IPS-18c (cell line): ENCODE results near the gene VTI1A.

Experiments used
- H3K4me3 ChIP-seq: 2 replicates; pipeline ENCODE4 v1.7.0; 2013; ENCODE audit warnings: low read depth, mild to moderate bottlenecking, low read length, moderate library complexity; ENCODE audit not compliant: insufficient read depth
- H3K9me3 ChIP-seq: one replicate; pipeline ENCODE4 v1.6.1; 2013; ENCODE audit warnings: mild to moderate bottlenecking, low read length, moderate library complexity; ENCODE audit not compliant: control insufficient read depth, insufficient read depth

Gene VTI1A

DNA sequence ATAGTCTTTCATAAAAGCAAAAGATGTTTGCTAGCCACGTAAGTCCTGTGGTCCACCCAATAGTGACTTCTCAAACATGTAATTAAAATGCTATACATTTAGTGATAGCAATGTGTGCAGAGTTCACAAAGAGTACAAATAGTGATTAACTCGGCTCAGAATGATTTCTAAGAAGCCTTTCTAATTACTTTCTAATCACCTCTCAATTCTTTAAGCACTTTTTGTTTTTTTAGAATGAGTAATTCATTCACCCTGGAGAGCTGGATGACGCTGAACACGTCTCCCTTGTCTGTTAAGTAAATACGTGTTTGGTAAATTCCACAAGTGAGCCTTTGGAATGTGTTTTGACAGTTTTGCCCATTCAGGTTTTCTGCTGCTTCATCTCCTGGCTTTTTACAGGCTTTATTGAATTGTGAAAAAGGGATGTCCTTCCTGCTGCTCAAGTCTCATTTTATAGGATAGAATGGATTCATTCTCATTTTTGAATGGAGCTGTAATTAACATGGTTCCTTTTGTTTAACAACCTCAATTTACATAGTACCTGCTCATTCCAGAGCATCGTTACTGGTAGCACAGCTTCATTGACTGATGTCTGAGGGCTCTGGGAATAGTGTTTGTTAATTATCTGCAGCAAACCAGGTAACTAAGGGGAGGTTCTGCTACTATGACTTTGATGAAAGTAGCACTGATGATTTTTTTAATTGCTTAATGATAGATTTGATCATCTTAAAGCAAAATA is 212.1 kb downstream of the VTI1A start:
- Histone ChIP-seq H3K9me3 (no peaks in the 10 kb centered on the region), H3K4me3 (no peak overlapping the region)

DNA sequence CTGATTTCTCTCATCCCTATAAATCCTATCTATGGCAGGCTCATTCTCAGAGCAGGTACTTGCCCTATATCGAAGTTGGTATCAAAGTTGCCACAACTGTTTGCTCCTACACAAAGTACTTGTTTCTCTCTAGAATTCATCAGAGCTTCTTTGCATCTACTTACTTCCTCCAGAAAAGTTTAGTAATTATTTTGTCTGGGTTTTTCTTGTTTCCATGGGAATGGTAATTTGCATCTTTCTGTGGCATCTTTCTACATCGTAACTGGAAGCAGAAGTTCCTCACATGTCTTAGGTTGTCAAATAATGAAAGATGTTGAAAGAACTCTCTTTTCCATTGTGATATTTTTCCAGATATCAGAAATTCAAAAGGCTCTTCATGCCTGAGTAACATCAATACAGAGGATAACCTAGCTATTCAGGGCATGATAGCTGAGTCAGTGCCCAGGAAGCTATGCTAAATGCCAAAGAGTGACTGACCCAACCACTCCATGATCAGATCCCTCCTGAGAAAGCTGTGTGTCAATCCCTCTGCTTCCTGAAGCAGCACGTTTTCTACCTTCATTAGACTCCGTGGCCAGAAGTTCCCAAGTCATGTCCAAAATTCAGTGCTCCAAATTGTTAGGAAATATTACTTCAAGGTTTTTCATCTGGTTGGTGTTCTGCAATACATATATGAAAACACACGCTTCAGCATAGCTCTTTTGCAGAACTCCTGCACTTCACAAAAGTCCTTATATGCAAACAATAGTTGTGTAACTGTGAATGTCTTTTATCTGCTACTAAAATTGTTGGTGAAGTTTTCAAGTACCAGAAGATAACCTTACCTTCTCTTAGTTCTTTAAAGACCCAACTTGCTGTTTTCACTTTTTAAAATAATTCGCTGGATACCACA is 216.5 kb downstream of the VTI1A start:
- no peak overlapping the region for H3K4me3 ChIP-seq

DNA sequence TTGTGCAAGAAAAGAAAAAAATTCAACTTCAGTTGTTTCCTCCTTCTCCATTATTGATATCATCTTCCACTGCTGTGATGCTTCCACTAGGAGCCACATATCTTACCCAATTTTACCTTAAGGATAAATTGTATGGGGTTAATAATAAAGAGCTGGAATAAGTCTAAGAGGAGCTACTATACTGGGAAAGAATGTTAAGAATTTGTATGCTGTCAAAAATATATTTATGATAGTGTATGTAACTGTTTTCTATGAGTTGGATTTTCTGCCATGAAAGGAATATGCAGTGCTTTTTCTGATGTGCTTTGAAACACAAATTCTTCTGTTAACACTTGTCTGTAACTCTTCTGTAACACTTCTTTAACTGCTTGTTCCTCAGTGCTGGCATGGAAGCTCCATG is 219.1 kb downstream of the VTI1A start:
- H3K4me3 ChIP-seq, result no peak overlapping the region
- H3K9me3 ChIP-seq, result no peaks in the 10 kb centered on the region

More for the DNA sequence above, 216.5 kb downstream of the VTI1A start:
- H3K9me3 ChIP-seq, result no peaks in the 10 kb centered on the region

DNA sequence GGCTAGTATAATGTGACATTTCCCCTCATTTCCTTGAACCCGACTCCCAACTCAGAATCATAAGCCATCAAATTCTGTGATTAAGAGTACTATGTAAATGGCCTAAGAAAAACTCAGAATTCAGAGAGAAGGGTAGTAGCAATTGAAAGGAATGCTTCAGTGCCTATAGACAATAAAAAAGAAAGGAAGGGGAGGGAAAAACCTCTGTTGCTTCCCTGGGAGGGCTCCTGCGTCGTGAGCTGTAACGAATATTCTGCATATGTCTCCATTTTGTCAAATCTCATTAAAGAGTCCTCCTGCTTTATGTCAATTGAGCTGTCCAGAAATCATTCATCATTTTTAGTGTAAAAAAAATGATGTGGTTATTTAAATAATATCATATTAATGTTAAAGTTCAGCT is 223.0 kb downstream of the VTI1A start:
- no peak overlapping the region for H3K4me3 ChIP-seq
- H3K9me3 ChIP-seq, result no peaks in the 10 kb centered on the region

DNA sequence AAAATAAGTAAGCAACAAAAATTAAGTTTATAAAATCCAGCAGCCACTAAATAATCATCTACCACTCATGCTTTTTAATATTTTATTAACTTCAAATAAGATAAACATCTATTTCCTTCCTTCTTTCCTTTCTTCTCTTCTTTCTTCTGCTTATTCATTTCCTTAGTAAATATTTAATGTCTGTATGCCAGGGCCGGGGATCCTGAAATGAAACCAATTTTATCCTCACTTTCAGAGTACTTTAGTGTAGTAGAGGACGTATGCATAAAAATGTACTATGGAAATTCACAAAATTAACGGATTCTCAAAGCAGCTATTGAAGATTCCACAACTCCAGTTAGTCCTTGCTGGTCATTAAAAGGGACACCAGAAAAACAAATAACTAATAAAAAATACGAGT is 224.7 kb downstream of the VTI1A start:
- H3K9me3 ChIP-seq, result no peaks in the 10 kb centered on the region
- H3K4me3 ChIP-seq, result no peak overlapping the region

DNA sequence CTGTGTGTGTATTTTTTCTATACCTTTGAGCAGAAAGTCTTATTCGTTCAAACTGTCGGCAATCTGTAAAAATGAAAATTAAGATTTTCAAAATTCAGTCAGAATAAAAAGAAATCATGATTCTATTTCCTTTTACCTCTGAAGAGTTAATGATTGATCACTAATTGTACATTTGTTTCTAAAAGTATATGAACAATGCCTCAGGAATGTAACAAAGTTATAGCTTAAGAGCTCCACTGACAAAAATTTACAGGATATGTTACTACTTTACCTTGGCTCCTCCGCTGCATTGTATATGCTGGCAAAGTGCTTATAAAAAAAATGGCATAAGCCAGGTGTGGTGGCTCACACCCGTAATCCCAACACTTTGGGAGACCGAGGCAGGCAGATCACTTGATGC is 225.7 kb downstream of the VTI1A start:
- Histone ChIP-seq H3K9me3 (no peaks in the 10 kb centered on the region), H3K4me3 (no peak overlapping the region)

DNA sequence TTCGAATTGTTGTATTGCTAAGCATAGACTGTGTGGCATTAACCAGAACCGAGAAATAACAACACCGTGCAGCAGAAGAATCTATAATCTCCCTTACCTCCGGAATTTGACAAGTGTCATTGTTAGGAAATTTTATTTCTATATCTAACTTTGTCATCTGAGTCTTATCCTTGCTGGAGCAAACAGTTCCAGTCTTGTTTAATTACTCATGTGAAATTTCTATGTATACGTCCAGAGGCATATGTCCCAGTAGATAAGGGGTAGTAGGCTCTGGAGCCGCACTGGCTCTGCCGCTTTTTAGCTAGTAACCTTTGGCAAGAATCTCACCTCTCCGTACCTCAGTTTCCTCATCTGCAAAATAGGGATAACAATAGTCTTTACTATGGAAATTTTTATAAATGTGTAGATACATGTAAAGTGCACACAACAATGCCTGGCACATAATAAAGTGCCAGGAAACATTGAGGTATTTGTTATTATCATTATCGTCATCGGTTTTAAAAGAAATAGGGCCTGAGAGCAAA is 228.6 kb downstream of the VTI1A start:
- no peak overlapping the region for H3K4me3 ChIP-seq
- H3K9me3 ChIP-seq, result no peaks in the 10 kb centered on the region

DNA sequence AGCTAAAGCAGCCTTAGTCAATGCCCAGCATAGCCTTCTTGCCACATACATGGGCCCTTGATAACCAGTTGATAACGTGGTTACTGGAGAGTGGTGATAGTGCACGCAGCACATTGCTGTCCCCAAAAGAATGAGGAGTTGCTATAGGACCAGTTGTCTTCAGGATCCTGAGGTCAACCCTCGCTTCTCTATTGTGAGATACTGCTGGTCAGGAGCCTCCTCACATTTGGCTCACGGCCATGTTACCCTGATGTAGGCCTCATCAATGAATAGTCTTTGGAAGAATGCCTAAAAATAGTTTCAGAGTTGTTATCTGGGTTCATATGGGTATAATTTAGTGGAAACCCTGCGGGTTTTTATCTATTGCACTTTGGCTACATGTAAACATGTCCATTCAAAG is 230.7 kb downstream of the VTI1A start:
- no peak overlapping the region for H3K4me3 ChIP-seq
- H3K9me3 ChIP-seq, result no peaks in the 10 kb centered on the region

DNA sequence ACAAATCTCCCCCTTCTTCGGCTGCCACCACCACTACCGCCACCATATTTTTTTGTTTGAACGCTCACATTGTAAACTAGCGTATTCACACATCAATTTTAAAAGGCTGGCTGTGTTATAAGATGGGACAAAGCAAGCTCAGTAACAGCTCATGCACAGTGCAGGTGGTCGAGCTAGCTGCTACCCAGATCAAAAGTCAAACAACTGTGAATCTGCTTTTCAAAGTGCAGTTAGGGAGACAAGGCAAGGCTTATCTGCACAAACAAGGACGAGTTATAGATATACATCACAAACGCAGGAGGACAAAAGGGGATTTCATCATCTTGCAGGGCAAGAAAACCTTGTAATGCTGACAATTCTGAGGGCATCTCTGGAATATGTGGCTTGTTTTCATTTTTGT is 231.6 kb downstream of the VTI1A start:
- no peak overlapping the region for H3K4me3 ChIP-seq

DNA sequence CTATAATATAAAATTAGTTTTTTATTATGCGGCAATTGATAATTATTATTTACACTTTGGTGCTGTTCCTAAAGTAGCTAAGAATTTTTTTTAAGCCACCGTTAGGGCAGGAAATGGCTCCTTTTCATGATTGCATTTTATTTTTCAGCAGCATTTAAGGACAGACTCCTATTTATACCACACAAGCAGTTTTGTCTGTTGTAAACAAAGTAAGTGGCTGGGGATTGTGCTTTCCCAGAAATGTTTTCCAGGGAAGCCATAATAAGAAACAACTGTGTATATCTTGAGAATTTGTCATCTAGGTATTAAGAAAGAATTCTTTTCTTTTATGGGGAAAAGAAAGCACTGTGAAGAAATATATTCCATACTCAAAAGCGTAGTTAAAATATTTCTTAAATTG is 232.0 kb downstream of the VTI1A start:
- no peak overlapping the region for H3K4me3 ChIP-seq

More for the DNA sequence above, 231.6 kb downstream of the VTI1A start:
- no peaks in the 10 kb centered on the region for H3K9me3 ChIP-seq

DNA sequence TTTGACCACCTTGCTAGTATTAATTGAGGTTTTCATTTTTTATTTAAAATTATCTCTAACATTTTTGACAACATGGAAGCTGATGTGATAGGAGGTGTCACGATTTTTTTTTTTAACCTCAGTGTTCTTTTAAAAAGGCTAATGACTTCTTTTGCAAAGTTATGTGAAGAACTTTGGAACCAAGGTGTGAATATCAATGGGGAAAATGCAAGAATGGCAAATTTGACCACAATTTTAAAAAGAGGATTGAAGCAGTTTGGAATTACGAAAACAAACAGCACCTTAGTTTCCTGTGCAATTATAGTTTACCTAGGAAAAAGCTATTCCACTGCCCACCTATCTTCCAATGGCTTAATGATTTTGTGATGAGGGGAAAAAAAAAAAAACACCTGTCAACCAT is 232.4 kb downstream of the VTI1A start:
- Histone ChIP-seq H3K4me3 (no peak overlapping the region), H3K9me3 (no peaks in the 10 kb centered on the region)

More for the DNA sequence above, 232.0 kb downstream of the VTI1A start:
- H3K9me3 ChIP-seq, result no peaks in the 10 kb centered on the region

DNA sequence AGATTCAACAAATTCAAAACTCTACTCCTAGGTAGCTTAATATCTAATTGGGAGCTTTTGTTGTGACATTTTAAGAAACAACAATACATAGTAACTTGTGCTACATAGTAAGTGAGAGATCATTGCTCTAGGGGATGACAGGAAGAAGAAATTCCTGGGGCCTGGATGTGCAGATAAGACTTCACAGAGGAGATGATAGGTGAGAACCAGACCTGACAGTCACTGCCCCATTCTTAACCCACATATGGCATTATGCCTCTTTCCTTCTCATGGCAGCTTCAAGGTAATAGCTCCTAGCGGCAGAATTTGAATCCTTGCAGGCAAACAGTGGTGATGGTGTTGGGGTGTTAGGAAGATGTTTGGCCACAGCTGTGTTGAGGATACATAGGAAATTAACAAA is 233.6 kb downstream of the VTI1A start:
- H3K4me3 ChIP-seq, result no peak overlapping the region
- H3K9me3 ChIP-seq, result no peaks in the 10 kb centered on the region

DNA sequence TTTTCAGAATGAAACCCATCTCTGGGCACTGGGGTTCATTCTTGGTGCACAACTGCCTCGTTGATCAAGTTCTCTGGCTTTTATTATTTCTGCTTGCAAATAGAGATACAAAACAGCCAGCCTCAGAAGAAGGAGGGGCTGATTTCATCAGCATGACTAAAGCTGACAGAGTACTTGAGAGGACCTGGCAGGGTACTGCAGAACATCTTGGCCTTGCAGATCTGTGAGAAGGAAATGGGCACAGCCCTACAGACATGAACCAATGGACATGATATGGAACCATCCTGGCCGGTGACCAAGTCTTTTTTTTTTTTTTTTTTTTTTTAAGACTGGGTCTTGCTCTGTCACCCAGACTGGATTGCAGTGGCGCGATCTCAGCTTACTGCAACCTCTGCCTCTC is 240.6 kb downstream of the VTI1A start:
- Histone ChIP-seq H3K9me3 (peaks cover 2% of the 10 kb centered on the region), H3K4me3 (no peak overlapping the region)

DNA sequence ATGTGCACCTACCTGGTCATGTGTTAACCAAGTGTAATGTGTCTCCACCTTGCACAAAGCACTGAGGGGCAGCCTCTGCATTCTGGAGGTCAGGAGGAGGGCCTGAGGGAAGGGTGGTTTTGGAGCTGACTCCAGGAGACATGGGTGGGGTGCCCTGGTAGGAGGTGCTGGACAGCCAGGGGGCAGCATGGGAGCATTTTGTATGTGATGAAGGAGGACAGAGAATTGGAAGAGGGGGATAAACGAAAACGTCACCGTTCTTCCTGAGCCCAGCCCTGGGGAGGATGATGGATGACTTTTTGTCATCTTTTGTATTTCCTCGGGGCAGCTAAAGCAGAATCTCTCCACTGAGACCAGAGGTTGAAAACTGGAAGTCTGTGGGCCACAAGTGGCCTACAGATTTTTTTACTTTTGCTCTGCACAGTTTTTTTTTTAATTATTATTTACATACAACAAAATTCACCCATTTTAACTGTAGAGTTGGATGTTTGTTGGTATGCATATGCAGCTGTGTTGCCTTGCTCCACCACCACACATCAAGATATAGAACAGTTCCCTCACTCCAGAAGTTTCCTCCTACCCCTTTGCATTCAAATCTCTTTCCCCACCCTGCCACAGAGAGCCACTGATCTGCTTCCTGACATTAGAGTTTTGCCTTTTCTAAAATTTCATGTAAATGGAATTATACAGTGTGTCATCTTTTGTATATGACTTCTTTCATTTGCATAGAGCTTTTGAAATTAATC is 242.5 kb downstream of the VTI1A start:
- H3K4me3 ChIP-seq, result no peak overlapping the region
- H3K9me3 ChIP-seq, result peaks cover 2% of the 10 kb centered on the region

DNA sequence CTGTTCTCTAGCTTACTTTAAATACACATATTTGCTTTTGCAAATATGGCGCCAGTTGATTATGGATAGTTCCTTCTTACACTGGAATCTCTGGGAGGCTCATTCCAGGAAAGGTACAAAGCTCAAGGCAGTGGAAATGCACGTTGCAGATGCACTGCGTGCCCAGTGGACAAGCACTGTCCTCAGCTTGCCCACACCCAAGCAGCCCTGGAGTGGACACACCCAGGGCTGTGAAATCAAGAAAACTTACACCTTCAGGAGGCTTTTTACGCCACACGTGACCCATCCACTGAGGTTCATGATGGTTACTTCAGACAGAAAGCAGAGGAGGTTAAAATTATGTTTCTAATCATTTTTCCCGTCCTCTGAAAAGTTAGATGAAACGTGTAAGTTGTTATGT is 248.5 kb downstream of the VTI1A start:
- Histone ChIP-seq H3K4me3 (no peak overlapping the region), H3K9me3 (no peaks in the 10 kb centered on the region)

DNA sequence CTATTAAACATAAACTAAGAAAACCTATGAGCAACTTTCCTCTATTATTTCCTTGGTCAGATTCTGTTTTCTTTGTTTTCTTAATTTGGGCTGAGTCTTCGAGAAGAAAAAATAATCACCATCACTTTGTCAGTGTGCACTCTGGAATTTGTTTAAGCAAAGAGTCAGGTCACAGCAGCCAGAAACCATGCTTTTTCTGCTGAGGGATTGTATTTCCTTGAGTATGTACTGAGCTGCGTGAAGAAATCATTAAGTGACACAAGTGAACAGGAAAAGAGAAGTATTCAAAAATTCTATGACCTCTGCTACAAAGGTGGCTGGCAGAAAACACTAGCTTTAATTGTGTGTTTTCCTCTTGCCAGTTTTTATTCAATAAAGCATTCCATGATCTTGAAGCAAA is 249.6 kb downstream of the VTI1A start:
- Histone ChIP-seq H3K4me3 (no peak overlapping the region), H3K9me3 (no peaks in the 10 kb centered on the region)

DNA sequence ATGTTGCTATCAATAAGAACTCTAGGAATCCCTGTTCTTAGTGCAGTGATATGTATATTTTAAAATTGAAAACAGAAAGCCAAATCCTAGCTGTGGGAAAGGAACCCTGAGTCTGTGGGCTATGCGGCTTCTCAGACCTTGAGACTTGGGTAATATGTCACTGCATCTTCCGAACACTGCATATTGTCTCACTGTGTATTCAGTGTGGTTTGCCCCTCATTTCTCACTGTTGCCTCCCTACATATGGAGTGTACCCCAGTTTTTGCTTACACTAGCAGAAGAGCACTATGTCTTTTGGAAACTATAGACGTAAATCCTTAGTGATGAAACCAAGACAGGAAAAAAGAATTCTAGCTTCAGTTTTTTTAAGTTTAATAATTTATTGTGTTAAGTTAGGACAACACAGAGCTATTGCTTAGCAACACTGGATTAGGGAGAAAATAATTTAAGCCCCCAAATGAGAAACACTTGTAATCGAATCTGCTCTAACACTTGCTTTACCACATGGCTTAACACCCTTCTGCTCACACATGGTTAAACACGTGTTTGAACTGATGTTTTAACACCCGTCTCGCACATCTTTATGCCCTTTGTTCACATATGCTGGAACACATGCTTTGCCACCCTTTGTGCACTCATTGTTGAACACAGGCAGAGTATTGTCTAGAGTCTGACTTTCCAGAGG is 251.3 kb downstream of the VTI1A start:
- no peak overlapping the region for H3K4me3 ChIP-seq
- H3K9me3 ChIP-seq, result no peaks in the 10 kb centered on the region
